DMS153 treated with DMSO at 0.1 percent for 48 hours (cell line): ENCODE measurements around the gene OR14K1.
"Not testable (repeated sequence)": the region's sequence is repeated elsewhere in the genome, so short reads cannot be mapped to it uniquely, and the experiment has no call there.

Source experiments
- DNase-seq: peaks from one replicate; lab custom pipeline; 2025; ENCODE audit not compliant: unreplicated experiment; lab: John Stamatoyannopoulos, UW

OR14K1 gene

GRCh38 chr1:247738315-247738714 is at the start of gene OR14K1:
Gene OR14K1 (plus strand): TSS chr1:247738615. CDS start chr1:247738615, 0 bp downstream.
- DNase-seq = no peak

- DNase-seq = no peak
Observed at GRCh38 chr1:247701338-247701737, 37.1 kb upstream of the OR14K1 start.

- not testable (repeated sequence) for DNase-seq
Observed at GRCh38 chr1:247710681-247711080, 27.7 kb upstream of the OR14K1 start.

- DNase-seq = no peak
Observed at GRCh38 chr1:247713753-247714152, 24.7 kb upstream of the OR14K1 start.

- no peak for DNase-seq
Observed at GRCh38 chr1:247716546-247716945, 21.9 kb upstream of the OR14K1 start, which contains the start of gene OR6F1. Gene OR6F1 (minus strand): TSS chr1:247716646. CDS start chr1:247712755, 3,891 bp downstream.

GRCh38 chr1:247721222-247721621 is 17.2 kb upstream of the OR14K1 start:
- DNase-seq = no peak

- DNase-seq = no peak
Observed at GRCh38 chr1:247740721-247741120, 2.3 kb downstream of the OR14K1 start.

- DNase-seq = no peak
Observed at GRCh38 chr1:247741756-247742155, 3.3 kb downstream of the OR14K1 start.

- DNase-seq = not testable (repeated sequence)
Observed at GRCh38 chr1:247742215-247742760, 3.9 kb downstream of the OR14K1 start.

GRCh38 chr1:247746391-247746935 is 8.0 kb downstream of the OR14K1 start:
- no peak for DNase-seq

- no peak for DNase-seq
Observed at GRCh38 chr1:247747616-247748015, 9.2 kb downstream of the OR14K1 start.

- DNase-seq = no peak
Observed at GRCh38 chr1:247748041-247748440, 9.6 kb downstream of the OR14K1 start, which contains the start of gene OR14A2. Gene OR14A2 (minus strand): TSS chr1:247748141.

- DNase-seq = no peak
Observed at GRCh38 chr1:247749870-247750269, 11.5 kb downstream of the OR14K1 start.

GRCh38 chr1:247754311-247754710 is 15.9 kb downstream of the OR14K1 start:
- DNase-seq = not testable (repeated sequence)

- no peak for DNase-seq
Observed at GRCh38 chr1:247760456-247760855, 22.0 kb downstream of the OR14K1 start, which contains the start of gene OR1C1. Gene OR1C1 (minus strand): TSS chr1:247760556. CDS start chr1:247758406, 2,150 bp downstream.

GRCh38 chr1:247769603-247770002 is 31.2 kb downstream of the OR14K1 start:
- no peak for DNase-seq
